Anterior cingulate cortex (tissue), 58 donors: ENCODE measurements around the gene ANKRD40.

Experiments used
- DNase-seq, 58 donors: peaks; one replicate each; lab custom pipeline; 2025; lab: John Stamatoyannopoulos, UW

The ANKRD40 gene

DNA sequence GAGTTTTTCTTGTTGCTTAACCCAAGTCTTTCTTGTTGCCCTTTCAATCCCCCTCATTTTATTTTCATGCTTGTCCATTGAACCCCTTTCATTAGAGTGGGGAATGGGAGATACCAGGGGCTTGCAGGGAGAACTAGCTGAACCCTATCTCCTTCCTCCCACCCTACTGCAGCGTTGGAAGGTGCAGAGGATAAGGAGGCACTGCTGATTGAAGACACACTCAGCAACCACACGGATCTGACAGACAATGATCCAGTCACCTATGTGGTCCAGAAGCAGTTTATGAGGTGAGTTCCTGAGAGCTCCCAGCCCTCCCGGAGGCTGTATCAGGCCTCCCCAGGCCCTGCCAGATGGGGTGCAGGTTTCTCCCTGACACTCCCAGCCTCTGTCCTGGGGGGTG lies 32.5 kb downstream of the ANKRD40 start:
- no peak for DNase-seq

DNA sequence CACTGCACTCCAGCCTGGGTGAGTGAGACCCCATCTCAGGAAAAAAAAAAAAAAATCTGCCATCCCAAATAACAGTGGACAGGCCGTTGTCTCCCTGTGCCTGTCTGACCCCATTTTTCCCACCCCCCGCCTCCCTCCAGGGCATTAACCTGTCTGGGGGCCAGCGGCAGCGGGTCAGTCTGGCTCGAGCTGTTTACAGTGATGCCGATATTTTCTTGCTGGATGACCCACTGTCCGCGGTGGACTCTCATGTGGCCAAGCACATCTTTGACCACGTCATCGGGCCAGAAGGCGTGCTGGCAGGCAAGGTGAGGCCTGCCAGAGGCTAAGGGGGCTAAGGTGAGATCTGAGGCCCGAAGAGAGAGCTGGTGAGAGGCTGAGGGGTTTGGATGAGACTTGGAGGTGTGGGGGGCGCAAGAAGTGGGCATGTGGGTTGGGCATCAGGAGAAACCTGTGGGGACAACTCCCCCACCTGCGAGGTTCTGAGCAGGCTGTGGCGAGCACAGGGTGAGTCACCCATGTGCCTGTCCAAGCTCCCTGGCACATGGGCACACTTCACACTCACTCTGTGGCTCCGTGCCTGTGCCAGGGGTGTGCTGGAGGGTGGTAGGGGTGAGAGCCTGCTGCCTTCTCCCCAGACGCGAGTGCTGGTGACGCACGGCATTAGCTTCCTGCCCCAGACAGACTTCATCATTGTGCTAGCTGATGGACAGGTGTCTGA lies 34.7 kb downstream of the ANKRD40 start:
- no peak for DNase-seq

DNA sequence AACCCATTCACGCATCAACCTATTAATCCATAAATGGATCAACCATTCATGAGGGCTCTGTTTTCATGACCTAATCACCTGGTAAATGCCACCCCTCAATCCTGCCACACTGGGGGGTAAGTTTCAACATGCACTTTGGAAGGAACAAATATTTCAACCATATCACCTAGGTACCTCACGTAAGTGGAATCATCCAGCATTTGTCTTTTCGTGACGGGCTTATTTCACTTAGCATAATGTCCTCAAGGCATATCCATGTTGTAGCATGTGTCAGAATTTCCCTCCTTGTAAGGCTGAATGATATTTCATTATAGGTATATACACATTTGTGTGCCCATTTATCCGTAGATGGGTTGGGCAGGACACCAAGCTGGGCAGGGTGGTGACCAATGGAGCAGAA lies 35.6 kb downstream of the ANKRD40 start:
- no peak for DNase-seq

DNA sequence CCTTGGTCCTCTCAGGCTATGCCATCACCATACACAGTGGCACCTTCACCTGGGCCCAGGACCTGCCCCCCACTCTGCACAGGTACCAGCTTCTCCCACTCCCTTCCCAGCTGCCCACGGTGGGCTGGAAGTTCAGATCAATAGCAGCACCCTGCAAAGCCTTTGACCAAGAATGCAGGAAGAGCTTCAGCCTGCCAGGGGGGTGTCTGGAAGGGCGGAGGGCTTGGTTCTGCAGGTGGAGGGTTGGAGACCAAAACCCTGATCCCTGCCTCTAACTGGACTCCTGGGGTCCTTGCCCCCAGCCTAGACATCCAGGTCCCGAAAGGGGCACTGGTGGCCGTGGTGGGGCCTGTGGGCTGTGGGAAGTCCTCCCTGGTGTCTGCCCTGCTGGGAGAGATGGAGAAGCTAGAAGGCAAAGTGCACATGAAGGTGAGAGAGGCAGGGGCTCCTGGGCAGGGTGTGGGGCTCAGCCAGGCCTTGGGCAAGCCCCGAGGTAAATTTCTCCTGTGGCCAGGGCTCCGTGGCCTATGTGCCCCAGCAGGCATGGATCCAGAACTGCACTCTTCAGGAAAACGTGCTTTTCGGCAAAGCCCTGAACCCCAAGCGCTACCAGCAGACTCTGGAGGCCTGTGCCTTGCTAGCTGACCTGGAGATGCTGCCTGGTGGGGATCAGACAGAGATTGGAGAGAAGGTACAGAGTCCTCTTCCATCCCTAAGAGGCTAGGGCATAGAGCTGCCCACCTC lies 38.7 kb downstream of the ANKRD40 start:
- DNase-seq, result no peak

DNA sequence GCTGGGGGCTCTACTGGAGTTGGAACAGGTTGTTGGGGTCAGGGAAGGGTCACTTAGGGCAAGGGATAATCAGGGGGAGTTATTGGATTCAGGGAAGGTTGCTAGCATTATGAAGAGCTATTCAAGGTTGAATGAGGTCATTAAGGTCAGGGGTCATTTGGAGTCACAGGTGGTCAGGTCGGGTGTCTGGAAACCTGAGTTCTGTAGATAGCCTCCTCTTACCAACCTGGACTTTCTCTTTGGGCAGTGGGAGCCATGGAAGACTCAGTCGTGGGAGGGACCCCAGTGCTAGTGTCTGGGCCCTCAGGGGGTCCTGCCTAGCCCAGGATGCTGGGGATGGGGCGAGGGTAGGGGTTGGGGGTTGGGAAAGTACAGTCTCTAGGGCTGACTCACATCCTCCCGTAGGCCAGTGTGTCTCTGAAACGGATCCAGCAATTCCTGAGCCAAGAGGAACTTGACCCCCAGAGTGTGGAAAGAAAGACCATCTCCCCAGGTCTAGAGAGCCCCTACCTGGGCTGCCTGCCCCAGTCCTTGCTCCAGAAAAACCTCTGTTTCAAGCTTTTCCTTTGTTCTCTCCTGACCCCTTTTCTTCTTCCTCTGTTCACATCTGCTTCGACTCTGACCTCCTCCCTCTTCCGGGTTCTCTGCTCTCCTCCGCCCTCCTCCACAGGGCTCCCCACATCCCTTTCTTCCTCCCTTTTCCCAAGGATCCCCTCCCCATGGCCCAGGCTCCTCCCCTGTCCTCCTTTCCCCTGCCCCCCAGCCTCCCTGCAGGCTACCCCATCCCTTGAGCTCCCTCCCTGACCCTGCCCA lies 39.5 kb downstream of the ANKRD40 start:
- no peak for DNase-seq

DNA sequence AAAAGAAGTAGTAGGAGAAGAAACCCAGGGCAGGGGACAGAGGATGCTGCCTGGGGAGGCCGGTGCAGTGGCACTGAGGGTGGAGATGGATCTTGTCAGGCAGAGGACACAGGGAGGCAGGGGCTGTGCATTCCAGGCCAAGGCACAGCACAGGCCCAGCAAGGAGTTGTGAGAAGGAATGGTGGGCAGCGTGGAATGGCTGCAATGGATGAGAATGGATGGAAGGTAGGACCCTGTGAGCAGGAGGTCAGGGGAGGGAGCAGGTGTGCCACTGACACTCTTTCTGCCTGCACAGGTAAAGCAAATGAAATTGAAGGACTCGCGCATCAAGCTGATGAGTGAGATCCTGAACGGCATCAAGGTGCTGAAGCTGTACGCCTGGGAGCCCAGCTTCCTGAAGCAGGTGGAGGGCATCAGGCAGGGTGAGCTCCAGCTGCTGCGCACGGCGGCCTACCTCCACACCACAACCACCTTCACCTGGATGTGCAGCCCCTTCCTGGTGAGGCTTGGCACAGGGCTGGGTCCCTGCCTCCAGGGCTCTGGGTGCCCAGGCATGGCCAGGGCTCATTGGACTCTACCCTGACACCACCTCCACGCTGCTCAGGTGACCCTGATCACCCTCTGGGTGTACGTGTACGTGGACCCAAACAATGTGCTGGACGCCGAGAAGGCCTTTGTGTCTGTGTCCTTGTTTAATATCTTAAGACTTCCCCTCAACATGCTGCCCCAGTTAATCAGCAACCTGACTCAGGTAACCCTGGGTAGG lies 40.3 kb downstream of the ANKRD40 start:
- DNase-seq, result no peak

DNA sequence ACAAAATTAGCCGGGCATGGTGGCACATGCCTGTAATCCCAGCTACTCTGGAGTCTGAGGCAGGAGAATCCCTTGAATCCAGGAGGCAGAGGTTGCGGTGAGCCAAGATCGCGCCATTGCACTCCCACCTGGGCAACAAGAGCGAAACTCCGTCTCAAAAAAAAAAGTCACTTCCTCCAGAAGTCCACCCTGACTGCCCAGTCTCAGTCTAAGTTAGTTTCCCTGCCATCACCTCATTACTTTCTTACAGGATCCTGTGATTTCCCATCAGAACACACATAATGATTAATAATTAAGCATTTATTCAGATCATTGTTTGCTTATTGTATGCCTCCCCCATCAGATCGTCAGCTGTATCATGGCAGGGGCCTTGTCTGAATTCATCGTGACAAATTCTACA lies 41.4 kb downstream of the ANKRD40 start:
- no peak for DNase-seq

DNA sequence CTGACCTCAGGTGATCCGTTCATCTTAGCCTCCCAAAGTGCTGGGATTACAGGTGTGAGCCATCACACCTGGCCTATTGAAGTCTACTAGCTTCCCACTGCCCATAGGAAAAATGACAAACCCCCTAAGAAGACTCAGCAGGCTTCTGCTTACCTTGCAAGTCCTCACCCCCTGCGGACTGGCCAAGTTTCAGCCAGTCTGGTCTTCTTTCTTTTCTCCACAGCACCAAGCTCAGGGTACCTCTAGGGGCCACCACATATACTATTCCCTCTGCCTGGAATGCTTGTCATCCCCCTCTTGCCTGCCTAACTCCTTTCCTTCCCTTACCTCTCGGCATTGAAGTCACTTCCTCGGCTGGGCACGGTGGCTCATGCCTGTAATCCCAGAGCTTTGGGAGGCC lies 41.9 kb downstream of the ANKRD40 start:
- DNase-seq, result no peak

DNA sequence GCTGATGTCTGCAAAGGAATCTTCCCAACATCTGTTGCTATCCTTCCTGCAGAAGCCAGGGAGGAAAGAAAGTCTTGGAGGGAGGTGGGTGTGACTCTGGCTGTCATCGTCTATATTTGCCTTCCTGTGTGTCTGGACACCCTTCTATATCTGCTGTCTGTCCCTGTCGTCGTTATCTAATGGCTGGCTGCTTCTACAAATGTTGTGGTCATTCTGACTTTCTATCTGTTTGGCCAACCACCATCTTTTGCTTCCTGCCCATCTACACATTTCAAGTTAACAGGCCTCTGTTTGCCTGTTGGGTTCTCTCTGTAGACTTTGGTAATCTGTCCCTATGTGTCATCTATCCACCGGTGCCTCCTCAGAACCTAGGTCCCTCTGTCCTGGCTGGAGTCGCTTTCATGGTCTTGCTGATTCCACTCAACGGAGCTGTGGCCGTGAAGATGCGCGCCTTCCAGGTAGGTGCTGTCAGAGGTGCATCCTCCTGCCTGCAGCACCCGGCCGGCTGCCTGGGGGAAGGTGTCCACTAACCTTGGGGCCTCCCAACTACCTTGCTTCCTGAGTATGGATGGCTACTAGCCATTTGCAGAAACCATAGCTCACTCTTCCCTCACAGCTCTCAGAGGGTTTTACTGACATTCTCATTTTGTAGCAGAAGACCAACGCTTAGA lies 42.8 kb downstream of the ANKRD40 start:
- no peak for DNase-seq

DNA sequence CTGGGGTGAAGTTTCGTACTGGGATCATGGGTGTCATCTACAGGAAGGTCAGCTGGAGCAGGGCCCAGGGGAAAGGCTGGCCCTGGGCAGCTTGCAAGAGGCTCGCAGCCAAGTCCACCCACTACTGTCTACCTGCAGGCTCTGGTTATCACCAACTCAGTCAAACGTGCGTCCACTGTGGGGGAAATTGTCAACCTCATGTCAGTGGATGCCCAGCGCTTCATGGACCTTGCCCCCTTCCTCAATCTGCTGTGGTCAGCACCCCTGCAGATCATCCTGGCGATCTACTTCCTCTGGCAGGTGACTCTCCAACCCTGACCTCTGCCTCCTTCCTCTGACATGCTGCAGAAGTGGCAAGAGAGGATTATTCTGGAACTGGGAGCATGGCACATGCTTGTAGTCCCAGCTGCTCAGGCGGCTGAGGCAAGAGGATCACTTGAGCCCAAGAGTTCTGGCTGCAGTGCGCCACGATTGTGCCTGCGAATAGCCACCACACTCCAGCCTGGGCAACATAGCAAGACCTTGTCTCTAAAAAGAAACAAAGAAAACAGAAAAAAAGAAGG lies 43.8 kb downstream of the ANKRD40 start:
- no peak for DNase-seq

DNA sequence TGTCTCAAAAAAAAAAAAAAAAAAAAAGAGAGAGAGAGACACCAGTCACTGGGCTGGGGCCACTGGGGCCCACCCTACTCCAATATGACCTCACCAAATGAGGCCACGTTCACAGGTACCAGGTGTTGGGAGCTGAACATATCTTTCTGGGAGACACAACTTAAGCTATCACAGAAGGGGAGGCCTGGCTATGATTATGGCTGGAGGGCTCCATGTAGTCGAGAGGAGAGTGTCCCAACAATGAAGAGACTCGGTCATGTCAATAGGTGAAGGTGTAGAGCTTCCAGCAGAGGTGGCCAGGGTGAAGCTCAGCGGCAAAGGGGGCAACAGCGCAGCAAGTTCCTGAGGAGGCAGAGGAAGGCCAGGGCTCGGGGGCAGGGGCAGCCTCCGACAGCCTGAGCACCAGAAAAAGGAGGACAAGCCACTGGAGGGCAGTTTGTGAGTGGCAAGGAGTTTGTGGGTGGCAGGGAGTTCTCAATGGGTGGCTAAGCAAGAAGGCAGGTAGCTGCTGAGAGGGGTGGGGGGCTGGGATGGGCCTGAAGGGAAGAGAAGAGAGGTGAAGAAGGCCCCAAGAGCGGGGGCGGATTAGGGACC lies 45.0 kb downstream of the ANKRD40 start:
- no peak for DNase-seq

DNA sequence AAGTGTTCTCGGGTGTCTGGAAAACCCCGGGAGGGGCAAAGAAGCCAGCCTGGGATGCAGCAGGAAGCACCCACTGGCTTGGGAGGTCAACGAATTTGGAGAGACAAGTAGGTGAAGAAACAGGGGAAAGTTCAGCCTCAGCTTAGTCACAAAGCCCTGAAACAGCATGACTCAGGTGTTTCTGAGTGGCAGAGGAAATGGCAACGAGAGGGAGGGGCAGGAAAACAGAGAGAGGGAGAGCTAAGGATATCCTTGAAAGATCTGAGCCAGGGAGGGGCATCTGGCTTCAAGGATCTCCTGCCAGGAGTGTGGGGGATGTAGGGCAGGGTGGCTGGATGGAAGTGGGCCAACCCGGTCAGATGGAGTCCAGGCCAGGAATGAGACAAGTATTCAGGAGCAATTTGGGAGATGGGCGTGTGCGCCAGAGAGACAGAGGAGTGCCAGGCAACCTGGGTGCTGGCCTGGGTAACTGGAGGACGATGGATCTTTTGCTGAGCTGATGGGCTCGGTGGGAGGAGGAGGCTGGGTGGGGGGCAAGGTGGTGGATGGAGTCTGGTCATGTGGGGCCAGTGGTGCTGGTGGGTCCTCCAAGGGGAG lies 45.8 kb downstream of the ANKRD40 start:
- no peak for DNase-seq

DNA sequence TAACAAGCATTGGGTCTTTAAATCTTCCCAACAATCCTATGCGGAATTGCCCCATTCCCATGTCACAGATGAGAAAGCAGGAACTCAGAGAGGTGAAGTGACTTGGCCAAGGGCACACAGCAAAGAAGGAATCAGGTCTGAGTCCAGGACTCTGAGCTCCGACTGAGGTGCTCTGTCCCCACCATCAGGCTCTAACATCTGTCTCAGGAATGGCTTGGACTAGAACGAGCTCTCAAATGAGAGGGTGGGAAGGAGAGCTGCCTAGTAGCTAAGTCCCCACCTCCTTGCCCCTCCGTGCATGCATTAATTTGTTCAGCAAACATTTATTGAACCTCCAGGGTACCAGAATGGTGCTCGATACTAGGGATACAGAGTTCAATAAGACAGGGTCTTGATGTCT lies 46.4 kb downstream of the ANKRD40 start:
- no peak for DNase-seq

DNA sequence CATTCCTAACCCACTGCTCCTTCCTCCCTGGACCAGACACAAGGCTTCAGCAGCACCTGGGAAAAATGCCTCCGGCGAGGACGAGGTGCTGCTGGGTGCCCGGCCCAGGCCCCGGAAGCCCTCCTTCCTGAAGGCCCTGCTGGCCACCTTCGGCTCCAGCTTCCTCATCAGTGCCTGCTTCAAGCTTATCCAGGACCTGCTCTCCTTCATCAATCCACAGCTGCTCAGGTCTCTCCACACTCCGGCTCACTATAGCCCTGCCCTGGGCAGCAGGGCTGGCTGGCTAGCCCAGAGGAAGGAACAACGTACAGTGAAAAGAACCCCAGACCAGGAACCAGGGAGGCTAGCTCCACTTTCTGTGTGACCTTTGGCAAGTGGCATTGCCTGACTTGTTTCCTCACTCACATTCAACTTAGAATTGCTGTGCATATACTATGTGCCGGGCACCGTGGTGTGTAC lies 46.8 kb downstream of the ANKRD40 start:
- no peak for DNase-seq

DNA sequence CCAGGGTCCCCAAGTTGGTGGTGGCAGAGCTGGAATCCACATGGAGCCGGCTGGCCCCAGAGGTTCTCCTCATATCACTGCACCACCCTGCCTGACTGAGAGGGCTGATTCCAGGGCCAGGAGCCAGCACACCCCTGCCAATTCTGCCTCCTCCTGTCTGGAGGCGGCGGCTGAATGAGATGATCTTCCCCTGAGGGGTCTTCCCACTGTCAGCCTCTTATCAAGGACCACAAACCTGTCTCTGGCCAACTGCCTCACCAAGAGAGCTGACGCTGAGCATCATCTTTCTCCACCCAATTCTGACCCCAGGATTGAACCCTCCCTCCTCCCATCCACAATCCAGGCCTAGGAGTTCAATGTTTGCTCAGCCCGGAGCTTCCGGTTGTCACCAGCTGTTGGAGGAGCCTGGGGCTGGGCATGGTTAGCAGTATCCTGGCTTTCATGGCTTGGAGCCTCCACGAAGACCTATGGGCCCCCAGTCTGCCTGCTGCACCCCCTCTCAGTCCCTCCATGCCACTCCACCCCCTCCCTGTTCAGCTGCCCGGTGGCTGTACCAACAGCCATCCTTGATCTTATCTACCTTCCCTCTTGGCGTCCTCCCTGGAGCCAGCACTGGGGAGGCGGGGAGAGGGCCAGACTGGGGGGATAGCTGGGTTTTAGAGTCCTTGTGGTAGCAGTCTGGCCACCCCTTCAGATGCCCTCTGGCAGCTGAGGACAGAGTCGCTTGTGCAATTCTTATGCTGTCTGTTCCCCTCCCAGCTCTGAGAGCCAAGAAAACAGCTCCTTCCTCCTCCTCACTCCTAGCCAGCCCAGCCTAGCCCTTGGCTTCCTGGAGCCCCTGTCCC lies 47.5 kb downstream of the ANKRD40 start:
- no peak for DNase-seq

DNA sequence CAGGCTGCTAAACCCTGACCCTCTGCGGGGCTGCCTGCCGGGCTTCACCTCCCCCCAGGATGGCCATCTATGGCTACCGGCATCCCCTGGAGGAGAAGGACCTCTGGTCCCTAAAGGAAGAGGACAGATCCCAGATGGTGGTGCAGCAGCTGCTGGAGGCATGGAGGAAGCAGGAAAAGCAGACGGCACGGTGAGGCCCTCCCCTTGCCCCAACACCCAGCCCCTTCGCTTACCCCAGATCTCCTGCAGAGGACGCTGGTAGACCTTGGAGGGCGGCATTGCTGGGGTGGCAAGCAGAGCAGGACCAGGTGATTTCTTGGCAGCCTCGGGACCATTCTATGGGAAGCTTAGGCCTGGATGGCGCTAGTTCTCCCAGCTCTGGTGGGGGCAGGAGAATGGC lies 48.5 kb downstream of the ANKRD40 start:
- DNase-seq, result no peak

DNA sequence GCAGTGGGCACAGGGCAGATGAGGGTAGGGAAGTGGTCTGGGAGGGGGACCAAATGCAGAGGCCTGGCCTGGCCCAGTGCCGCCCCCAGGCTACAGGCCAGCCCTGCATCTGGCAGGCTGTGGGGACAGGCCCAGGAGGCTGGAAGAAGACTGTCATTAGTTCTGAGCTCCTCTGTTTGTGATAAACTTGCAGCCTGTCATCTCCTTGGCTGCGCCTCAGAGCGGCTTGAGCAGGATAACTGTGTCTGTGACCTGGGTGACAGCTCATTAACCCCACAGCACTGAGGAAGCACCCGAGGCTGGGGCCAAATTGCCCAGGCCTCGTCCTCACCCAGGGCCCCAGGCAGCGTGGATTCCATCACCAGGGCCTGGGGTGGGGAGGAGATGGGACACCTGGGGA lies 49.1 kb downstream of the ANKRD40 start:
- DNase-seq, result no peak

DNA sequence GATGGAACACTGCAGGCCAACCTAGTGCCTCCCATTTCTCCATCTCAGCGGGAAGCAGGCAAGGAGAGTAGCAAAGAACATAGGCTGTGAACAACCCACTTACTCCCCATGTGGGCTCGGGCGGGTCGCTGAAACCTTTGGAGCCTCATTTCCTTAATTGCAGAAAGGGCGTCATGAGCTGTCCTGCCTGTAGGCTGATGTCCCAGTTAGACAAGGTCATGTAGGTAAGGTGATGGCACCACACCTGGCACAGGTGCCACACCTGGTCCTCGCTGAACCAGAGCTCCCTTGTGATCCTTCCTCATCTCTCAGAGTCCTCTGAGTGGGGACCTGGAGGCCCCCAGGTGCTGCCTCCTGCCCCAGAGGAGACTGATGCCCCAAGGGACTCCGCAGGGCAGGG lies 50.1 kb downstream of the ANKRD40 start:
- no peak for DNase-seq
